Fibroblast of villous mesenchyme (primary cell): ENCODE results near the gene ICOS. TPM values are rescaled to one million over a fixed set of nuclear protein-coding genes. Genes with fewer than 3 reads are reported as not detected.

Experiments used
- DNase-seq: peaks from one replicate; pipeline ENCODE4 v3.0.0-alpha.2; 2010; ENCODE audit warnings: low read depth
- H3K4me3 ChIP-seq: 2 replicates; pipeline ENCODE4 v1.5.1; 2011; ENCODE audit warnings: low read depth, mild to moderate bottlenecking, low read length
- total RNA-seq: library from RNA; depleted of rRNA; stranded (reverse); fragments of >200 nt; gene quantifications from 2 replicates; pipeline ENCODE4 v1.2.3, GENCODE V29; 2012
- TF ChIP-seq, protein P1 (sequence below): IDR thresholded peaks from 2 replicates; pipeline ENCODE4 v1.5.1; 2012; ENCODE audit warnings: low read depth, mild to moderate bottlenecking, low read length; ENCODE audit not compliant: insufficient read depth

Gene ICOS
- total RNA-seq, 1 donor, result not detected

DNA sequence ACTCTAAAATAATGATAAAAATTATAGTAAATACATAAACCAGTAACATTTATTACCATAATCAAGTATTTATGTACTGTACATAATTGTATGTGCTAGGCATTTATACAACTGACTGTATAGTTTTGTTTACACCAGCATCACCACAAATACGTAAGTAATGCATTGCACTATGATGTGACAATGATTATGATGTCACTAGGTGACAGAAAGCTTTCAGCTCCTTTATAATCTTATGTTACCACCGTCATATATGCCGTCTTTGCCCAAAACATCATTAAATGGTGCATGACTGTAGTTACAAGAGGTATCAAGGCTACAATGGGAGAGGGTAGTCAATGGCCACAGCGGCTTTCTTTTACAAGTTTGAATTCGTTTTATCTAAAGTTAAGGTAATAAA is 60.1 kb downstream of the ICOS start:
- no peak for DNase-seq
- TF ChIP-seq, protein P1, sequence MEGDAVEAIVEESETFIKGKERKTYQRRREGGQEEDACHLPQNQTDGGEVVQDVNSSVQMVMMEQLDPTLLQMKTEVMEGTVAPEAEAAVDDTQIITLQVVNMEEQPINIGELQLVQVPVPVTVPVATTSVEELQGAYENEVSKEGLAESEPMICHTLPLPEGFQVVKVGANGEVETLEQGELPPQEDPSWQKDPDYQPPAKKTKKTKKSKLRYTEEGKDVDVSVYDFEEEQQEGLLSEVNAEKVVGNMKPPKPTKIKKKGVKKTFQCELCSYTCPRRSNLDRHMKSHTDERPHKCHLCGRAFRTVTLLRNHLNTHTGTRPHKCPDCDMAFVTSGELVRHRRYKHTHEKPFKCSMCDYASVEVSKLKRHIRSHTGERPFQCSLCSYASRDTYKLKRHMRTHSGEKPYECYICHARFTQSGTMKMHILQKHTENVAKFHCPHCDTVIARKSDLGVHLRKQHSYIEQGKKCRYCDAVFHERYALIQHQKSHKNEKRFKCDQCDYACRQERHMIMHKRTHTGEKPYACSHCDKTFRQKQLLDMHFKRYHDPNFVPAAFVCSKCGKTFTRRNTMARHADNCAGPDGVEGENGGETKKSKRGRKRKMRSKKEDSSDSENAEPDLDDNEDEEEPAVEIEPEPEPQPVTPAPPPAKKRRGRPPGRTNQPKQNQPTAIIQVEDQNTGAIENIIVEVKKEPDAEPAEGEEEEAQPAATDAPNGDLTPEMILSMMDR, result no peak
- no peak overlapping the region for H3K4me3 ChIP-seq

DNA sequence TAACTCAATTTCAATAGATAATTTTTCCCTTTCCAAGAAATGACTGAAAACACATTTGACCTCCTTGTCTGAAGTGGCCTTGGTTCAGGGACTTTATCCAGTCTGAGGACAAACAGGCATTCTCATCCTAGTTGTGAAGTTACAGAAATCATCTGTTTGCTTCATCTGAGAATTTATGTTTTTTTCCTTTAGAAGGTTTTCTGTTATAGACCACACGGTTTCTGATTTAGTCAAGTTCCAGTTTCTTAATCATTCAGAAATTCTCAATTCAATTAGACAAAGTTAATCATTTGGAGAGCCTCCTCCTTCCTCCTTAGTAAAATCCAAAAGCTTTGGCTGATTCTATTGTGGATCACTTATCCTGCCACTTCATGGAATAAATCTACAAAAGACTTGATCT is 60.9 kb downstream of the ICOS start:
- TF ChIP-seq, protein P1, result no peak
- no peak for DNase-seq
- H3K4me3 ChIP-seq, result no peak overlapping the region

DNA sequence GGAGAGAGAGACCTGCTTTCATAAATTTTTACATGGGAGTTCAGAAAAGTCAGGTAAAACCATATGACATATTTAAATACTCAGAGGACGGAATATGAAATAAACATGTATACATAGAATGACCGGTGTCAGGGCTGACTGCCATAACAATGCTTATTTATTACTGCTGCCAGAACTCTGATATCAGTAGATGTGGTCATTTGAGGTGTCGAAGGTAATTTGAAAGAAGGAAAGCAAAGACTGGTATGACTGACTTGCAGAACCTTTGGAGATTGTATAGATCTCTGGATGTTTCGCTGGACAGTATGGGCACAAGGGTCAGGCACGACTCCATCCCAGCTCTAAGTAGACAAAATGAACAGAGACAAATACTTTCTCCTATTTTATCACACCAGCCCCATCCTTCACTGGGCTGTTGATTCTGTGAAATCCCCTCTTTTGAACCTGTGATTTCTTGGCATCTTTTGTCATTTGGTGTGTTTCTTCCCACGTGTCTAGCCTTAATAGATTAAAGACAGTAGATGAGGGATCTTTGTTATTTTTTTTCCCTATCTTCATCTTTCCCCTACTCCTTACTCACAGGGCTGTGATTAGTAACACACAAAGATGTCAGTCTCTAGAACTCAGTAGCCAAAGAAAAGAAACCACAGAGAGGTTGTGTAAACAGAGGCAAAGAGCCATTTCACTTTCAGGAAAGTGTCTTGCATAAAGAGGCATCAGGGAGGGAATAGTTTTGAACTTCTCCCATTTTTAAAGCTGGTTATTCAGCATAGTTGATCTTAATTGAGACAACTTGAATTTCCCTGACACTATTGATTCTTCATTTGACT is 61.6 kb downstream of the ICOS start:
- TF ChIP-seq, protein P1, result no peak
- H3K4me3 ChIP-seq, result no peak overlapping the region
- no peak for DNase-seq

DNA sequence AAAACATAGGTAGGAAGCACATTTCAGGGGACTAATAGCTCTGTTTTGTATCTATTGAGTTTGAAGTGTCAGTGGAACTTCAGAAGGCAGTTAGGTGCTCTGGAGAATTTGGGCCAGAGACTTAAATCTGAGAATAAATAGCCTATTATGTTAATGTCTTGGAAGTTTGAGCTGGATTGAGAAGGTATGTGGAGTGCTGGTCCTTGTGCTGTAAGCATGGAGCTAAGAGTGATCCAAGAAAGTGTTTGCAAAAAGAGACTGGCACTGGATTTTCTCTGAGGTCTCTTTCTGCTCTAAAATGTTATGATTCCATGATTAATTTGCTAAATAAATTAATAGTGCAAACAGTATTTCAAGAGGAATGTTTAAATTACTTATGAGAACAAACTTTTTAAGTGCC is 63.3 kb downstream of the ICOS start:
- no peak for DNase-seq
- TF ChIP-seq, protein P1, result no peak
- no peak overlapping the region for H3K4me3 ChIP-seq

DNA sequence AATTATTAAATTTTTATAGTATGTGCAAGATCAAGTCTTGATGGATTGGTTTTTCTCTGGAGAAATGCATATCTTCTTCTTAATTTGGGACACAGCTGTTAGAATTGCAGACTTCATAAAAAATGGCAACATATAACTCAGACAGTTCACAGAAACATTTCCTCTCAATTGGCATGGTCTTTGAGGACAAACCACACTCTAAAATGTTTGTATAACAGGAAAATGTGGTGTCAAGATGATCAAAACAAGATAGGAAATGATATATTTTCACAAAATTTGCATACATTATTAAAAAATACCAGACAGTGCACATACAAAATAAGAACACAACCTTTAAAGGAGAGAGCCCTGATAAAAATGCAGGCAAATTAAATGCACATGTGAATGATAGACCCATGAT is 63.9 kb downstream of the ICOS start:
- TF ChIP-seq, protein P1, result no peak
- H3K4me3 ChIP-seq, result no peak overlapping the region
- DNase-seq, result no peak

DNA sequence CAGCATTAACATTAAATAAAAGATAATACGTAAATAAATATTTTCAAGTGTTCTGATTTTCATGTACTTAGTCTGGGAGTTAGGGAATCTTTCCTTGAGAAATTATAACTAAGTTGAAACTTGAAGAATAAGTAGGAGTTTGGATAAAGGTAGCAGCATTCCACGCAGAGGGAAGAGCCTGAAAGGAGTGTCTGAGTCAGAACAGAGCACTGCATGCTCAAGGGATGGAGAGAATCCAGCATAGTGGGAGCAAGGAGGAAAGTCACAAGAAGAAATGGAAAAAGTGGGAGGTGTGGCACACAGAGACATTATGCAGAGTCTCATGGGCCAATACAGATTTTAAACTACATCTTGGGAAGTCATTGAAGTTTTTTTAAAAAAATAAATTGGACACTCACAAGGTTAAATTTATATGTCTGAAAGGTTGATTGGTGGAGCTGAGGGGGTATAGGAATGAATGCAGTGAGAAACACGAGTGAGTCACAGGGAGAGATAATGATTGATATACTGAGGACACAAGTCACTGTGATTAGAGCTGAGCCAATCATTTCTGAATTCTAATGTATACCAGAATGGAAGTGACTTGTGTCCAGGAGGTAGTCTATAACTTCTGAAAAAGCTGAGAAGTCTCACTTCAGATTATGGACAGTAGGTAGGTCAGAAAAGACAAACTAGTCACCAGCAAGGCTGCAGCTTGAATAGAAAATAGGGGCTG is 66.9 kb downstream of the ICOS start:
- no peak overlapping the region for H3K4me3 ChIP-seq
- TF ChIP-seq, protein P1, result no peak
- DNase-seq, result no peak
